SK-N-SH treated with all-trans-retinoic acid at 6 μM for 48 hours (cell line): Measurements from ENCODE around the gene AGRP.

Source experiments
- ARNTL ChIP-seq: fragments of 450-650 bp; formaldehyde crosslinking; IDR thresholded peaks from 2 replicates; pipeline ENCODE4 v1.5.0; 2020; ENCODE audit warnings: low read depth, mild to moderate bottlenecking, moderate library complexity, borderline replicate concordance
- BACH2 ChIP-seq: fragments of 250-450 bp; sonication (Bioruptor Pico); IDR thresholded peaks from 2 replicates; pipeline ENCODE4 v1.9.0; 2021; ENCODE audit warnings: mild to moderate bottlenecking, borderline replicate concordance
- ISL1 ChIP-seq: fragments of 250-450 bp; sonication (Bioruptor Pico); IDR thresholded peaks from 2 replicates; pipeline ENCODE4 v2.1.2; 2022; ENCODE audit warnings: mild to moderate bottlenecking, moderate library complexity
- RARB ChIP-seq: fragments of 250-450 bp; sonication (Bioruptor Pico); IDR thresholded peaks from 2 replicates; pipeline ENCODE4 v1.8.0; 2021; ENCODE audit warnings: mild to moderate bottlenecking, moderate library complexity
- TCF4 ChIP-seq: fragments of 250-450 bp; sonication (Bioruptor Pico); IDR thresholded peaks from 2 replicates; pipeline ENCODE4 v1.8.0; 2021; ENCODE audit warnings: mild to moderate bottlenecking, moderate library complexity, borderline replicate concordance
- ZC3H10 ChIP-seq: fragments of 250-450 bp; sonication (Bioruptor Pico); IDR thresholded peaks from 2 replicates; pipeline ENCODE4 v1.5.1; 2021; ENCODE audit warnings: mild to moderate bottlenecking, moderate library complexity
- ZFP3 ChIP-seq: fragments of 250-450 bp; sonication (Bioruptor Pico); IDR thresholded peaks from 2 replicates; pipeline ENCODE4 v1.5.0; 2020; ENCODE audit warnings: mild to moderate bottlenecking, moderate library complexity
- ZFP30 ChIP-seq: fragments of 450-650 bp; formaldehyde crosslinking; IDR thresholded peaks from 2 replicates; pipeline ENCODE4 v1.5.0; 2022; ENCODE audit warnings: mild to moderate bottlenecking, moderate library complexity
- ZNF70 ChIP-seq: fragments of 450-650 bp; formaldehyde crosslinking; IDR thresholded peaks from 2 replicates; pipeline ENCODE4 v1.5.0; 2020; ENCODE audit warnings: mild to moderate bottlenecking, moderate library complexity
- TF ChIP-seq, protein P1 (sequence below): fragments of 250-450 bp; sonication (Bioruptor Pico); IDR thresholded peaks from 2 replicates; pipeline ENCODE4 v1.5.1; 2020; ENCODE audit warnings: low read depth, mild to moderate bottlenecking, moderate library complexity
- TF ChIP-seq, protein P2 (sequence below): fragments of 250-450 bp; sonication (Bioruptor Pico); IDR thresholded peaks from 2 replicates; pipeline ENCODE4 v1.5.1; 2021; ENCODE audit warnings: mild to moderate bottlenecking, moderate library complexity
- TF ChIP-seq, protein P3 (sequence below): fragments of 250-450 bp; sonication (Bioruptor Pico); IDR thresholded peaks from 2 replicates; pipeline ENCODE4 v1.8.0; 2020; ENCODE audit warnings: mild to moderate bottlenecking, moderate library complexity, borderline replicate concordance
- TF ChIP-seq, protein P4 (sequence below): fragments of 250-450 bp; sonication (Bioruptor Pico); IDR thresholded peaks from 2 replicates; pipeline ENCODE4 v1.5.0; 2020; ENCODE audit warnings: mild to moderate bottlenecking, moderate library complexity

DNA sequence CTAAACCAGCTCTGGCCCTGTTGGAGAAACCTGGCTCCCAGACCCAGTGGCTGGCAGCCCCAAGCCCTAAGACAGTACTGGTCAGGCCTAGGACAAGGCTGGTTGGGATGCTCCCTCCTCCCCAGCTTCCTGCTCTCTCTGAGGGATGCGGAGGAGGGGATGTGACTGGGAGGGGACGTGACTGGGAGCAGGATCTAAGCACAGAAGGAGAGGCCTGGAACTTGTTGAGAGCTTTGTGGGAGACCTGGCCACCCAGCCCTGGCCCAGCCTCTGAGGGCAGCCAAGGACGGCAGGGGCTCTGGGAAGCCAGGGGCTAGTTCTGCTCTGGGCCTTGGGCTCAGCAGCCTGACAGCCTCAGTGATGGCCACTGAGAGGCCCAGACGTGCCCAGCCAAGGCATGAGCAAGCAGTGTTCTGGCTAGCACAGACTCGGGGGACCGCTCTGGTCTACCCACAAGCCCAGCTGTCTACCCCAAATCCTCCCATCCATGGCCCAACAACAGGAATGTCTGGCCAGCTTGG is 25.2 kb downstream of the AGRP start:
- TF ChIP-seq ZFP30 (CRISPR knock-in tag) (no peak), RARB (CRISPR knock-in tag) (no peak), ZFP3 (CRISPR knock-in tag) (no peak), TCF4 (CRISPR knock-in tag) (no peak), ZNF70 (CRISPR knock-in tag) (no peak), BACH2 (CRISPR knock-in tag) (no peak), ARNTL (CRISPR knock-in tag) (no peak), ISL1 (CRISPR knock-in tag) (no peak), ZC3H10 (no peak)
- TF ChIP-seq, protein P1, sequence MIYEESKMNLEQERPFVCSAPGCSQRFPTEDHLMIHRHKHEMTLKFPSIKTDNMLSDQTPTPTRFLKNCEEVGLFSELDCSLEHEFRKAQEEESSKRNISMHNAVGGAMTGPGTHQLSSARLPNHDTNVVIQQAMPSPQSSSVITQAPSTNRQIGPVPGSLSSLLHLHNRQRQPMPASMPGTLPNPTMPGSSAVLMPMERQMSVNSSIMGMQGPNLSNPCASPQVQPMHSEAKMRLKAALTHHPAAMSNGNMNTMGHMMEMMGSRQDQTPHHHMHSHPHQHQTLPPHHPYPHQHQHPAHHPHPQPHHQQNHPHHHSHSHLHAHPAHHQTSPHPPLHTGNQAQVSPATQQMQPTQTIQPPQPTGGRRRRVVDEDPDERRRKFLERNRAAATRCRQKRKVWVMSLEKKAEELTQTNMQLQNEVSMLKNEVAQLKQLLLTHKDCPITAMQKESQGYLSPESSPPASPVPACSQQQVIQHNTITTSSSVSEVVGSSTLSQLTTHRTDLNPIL (CRISPR knock-in tag), result no peak
- TF ChIP-seq, protein P2, sequence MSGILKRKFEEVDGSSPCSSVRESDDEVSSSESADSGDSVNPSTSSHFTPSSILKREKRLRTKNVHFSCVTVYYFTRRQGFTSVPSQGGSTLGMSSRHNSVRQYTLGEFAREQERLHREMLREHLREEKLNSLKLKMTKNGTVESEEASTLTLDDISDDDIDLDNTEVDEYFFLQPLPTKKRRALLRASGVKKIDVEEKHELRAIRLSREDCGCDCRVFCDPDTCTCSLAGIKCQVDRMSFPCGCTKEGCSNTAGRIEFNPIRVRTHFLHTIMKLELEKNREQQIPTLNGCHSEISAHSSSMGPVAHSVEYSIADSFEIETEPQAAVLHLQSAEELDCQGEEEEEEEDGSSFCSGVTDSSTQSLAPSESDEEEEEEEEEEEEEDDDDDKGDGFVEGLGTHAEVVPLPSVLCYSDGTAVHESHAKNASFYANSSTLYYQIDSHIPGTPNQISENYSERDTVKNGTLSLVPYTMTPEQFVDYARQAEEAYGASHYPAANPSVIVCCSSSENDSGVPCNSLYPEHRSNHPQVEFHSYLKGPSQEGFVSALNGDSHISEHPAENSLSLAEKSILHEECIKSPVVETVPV (CRISPR knock-in tag), result no peak
- TF ChIP-seq, protein P3, sequence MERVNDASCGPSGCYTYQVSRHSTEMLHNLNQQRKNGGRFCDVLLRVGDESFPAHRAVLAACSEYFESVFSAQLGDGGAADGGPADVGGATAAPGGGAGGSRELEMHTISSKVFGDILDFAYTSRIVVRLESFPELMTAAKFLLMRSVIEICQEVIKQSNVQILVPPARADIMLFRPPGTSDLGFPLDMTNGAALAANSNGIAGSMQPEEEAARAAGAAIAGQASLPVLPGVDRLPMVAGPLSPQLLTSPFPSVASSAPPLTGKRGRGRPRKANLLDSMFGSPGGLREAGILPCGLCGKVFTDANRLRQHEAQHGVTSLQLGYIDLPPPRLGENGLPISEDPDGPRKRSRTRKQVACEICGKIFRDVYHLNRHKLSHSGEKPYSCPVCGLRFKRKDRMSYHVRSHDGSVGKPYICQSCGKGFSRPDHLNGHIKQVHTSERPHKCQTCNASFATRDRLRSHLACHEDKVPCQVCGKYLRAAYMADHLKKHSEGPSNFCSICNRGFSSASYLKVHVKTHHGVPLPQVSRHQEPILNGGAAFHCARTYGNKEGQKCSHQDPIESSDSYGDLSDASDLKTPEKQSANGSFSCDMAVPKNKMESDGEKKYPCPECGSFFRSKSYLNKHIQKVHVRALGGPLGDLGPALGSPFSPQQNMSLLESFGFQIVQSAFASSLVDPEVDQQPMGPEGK, result no peak
- TF ChIP-seq, protein P4, sequence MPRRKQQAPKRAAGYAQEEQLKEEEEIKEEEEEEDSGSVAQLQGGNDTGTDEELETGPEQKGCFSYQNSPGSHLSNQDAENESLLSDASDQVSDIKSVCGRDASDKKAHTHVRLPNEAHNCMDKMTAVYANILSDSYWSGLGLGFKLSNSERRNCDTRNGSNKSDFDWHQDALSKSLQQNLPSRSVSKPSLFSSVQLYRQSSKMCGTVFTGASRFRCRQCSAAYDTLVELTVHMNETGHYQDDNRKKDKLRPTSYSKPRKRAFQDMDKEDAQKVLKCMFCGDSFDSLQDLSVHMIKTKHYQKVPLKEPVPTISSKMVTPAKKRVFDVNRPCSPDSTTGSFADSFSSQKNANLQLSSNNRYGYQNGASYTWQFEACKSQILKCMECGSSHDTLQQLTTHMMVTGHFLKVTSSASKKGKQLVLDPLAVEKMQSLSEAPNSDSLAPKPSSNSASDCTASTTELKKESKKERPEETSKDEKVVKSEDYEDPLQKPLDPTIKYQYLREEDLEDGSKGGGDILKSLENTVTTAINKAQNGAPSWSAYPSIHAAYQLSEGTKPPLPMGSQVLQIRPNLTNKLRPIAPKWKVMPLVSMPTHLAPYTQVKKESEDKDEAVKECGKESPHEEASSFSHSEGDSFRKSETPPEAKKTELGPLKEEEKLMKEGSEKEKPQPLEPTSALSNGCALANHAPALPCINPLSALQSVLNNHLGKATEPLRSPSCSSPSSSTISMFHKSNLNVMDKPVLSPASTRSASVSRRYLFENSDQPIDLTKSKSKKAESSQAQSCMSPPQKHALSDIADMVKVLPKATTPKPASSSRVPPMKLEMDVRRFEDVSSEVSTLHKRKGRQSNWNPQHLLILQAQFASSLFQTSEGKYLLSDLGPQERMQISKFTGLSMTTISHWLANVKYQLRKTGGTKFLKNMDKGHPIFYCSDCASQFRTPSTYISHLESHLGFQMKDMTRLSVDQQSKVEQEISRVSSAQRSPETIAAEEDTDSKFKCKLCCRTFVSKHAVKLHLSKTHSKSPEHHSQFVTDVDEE, result no peak
